ENCODE measurements around the gene PHKA2. TPM values are rescaled to one million over a fixed set of nuclear protein-coding genes. Genes with fewer than 3 reads are reported as not detected.

Gene PHKA2

Small RNA genes lying within 50 kb of the gene (small RNA-seq; reads per million reads assigned to genes)
- not detected for gene RN7SL48P
